ENCODE measurements around the gene RBM14. TPM values are rescaled to one million over a fixed set of nuclear protein-coding genes. Genes with fewer than 3 reads are reported as not detected.
A peak's percentile ranks its signal among the peaks of the same experiment; 100 is the strongest.

RBM14 gene
- polyA plus RNA-seq, 1 donor (not counting 4 experiments of a cell fraction or from before 2014, with no cell fraction given), result 16.6 TPM

- H3K79me2 ChIP-seq (ENCODE audit: control insufficient read depth, insufficient read depth, low read length), result peaks cover 25% of the 10 kb centered on the region
- FAIRE-seq (no peak), DNase-seq (ENCODE audit: low read depth, low spot score) (no peak)
- TF ChIP-seq EZH2 (IDR thresholded peaks at IDR 0.05; ENCODE audit: low read length) (no peak), CTCF (optimal IDR thresholded peaks at IDR 0.05 in 1 of 3, IDR thresholded peaks at IDR 0.05 in 1 of 3, conservative IDR thresholded peaks at IDR 0.05 in 1 of 3; ENCODE audit: extremely low read depth in 1 of 3, insufficient read depth in 2 of 3, low read length in 3 of 3) (no peak)
- peaks cover 3% of the 10 kb centered on the region for H4K20me1 ChIP-seq (ENCODE audit: control insufficient read depth, extremely low read depth, insufficient read depth, low read length)
- H3K9me1 ChIP-seq (ENCODE audit: control insufficient read depth, extremely low read depth, insufficient read depth, low read length), result no peaks in the 10 kb centered on the region
- no peak overlapping the region for H3K4me2 ChIP-seq (ENCODE audit: control insufficient read depth, extremely low read depth, insufficient read depth, low read depth, low read length)
- H3K27me3 ChIP-seq (ENCODE audit: control insufficient read depth, extremely low read depth, insufficient read depth, low read length), result no peaks in the 10 kb centered on the region
- no peaks in the 10 kb centered on the region for H3K9me3 ChIP-seq (ENCODE audit: control insufficient read depth, low read depth, low read length)
- dilution Hi-C loops (cut with MboI; ENCODE audit: extremely low pct_ligation_motif_present, low sequenced_read_pairs), result no loop called here
- no peak overlapping the region for H3K27ac ChIP-seq (ENCODE audit: control insufficient read depth, insufficient read depth, low read length)
- peaks cover 2% of the 10 kb centered on the region for H3K4me1 ChIP-seq (ENCODE audit: control insufficient read depth, extremely low read depth, insufficient read depth, low read length)
- H2AFZ ChIP-seq (ENCODE audit: control insufficient read depth, low read length), result no peak overlapping the region
- no peak overlapping the region for H3K4me3 ChIP-seq (ENCODE audit: control insufficient read depth in 2 of 3, extremely low read depth in 1 of 3, insufficient read depth in 2 of 3, low read depth in 1 of 3, low read length in 3 of 3)
- peaks cover 4 to 23% of the 10 kb centered on the region in 2 experiments for H3K36me3 ChIP-seq (ENCODE audit: control insufficient read depth in 2 of 2, extremely low read depth in 1 of 2, insufficient read depth in 2 of 2, low read length in 2 of 2)
- no peak overlapping the region for H3K9ac ChIP-seq (ENCODE audit: control insufficient read depth, extremely low read depth, insufficient read depth, low read length)
Measured at GRCh38 chr11:66670816-66671215, 54.4 kb downstream of the RBM14 start.

- Histone ChIP-seq H3K4me1 (ENCODE audit: control insufficient read depth, extremely low read depth, insufficient read depth, low read length) (peaks cover 24% of the 10 kb centered on the region), H3K9me1 (ENCODE audit: control insufficient read depth, extremely low read depth, insufficient read depth, low read length) (no peaks in the 10 kb centered on the region), H3K27me3 (ENCODE audit: control insufficient read depth, extremely low read depth, insufficient read depth, low read length) (no peaks in the 10 kb centered on the region), H3K79me2 (ENCODE audit: control insufficient read depth, insufficient read depth, low read length) (peaks cover 33% of the 10 kb centered on the region), H3K4me3 (ENCODE audit: control insufficient read depth in 2 of 3, extremely low read depth in 1 of 3, insufficient read depth in 2 of 3, low read depth in 1 of 3, low read length in 3 of 3) (no peak overlapping the region), H3K27ac (ENCODE audit: control insufficient read depth, insufficient read depth, low read length) (no peak overlapping the region), H4K20me1 (ENCODE audit: control insufficient read depth, extremely low read depth, insufficient read depth, low read length) (no peaks in the 10 kb centered on the region), H3K4me2 (ENCODE audit: control insufficient read depth, extremely low read depth, insufficient read depth, low read depth, low read length) (peak overlapping the region; percentile 18), H3K36me3 (ENCODE audit: control insufficient read depth in 2 of 2, extremely low read depth in 1 of 2, insufficient read depth in 2 of 2, low read length in 2 of 2) (peaks cover 1 to 5% of the 10 kb centered on the region in 2 experiments), H3K9ac (ENCODE audit: control insufficient read depth, extremely low read depth, insufficient read depth, low read length) (no peak overlapping the region), H2AFZ (ENCODE audit: control insufficient read depth, low read length) (no peak overlapping the region), H3K9me3 (ENCODE audit: control insufficient read depth, low read depth, low read length) (no peaks in the 10 kb centered on the region)
- dilution Hi-C loops (cut with MboI; ENCODE audit: extremely low pct_ligation_motif_present, low sequenced_read_pairs), result loop anchor here (25.0 kb wide), 1 partner anchor 112 kb away; no protein-coding TSS in a partner anchor
- TF ChIP-seq CTCF (optimal IDR thresholded peaks at IDR 0.05 in 1 of 3, IDR thresholded peaks at IDR 0.05 in 1 of 3, conservative IDR thresholded peaks at IDR 0.05 in 1 of 3; ENCODE audit: extremely low read depth in 1 of 3, insufficient read depth in 2 of 3, low read length in 3 of 3), result no peak
- no peak for TF ChIP-seq EZH2 (IDR thresholded peaks at IDR 0.05; ENCODE audit: low read length)
- no peak for DNase-seq (ENCODE audit: low read depth, low spot score)
- no peak for FAIRE-seq
Measured at GRCh38 chr11:66674964-66675602, 58.7 kb downstream of the RBM14 start.

All from keratinocyte (primary cell).